ACHN (cell line): ENCODE results near the gene TNFRSF6B.
"Not testable (repeated sequence)": the region's sequence is repeated elsewhere in the genome, so short reads cannot be mapped to it uniquely, and the experiment has no call there.

Experiments used
- DNase-seq: peaks from one replicate; pipeline ENCODE4 v3.0.0-alpha.2; 2015
- in situ Hi-C: cut with HindIII; loops from 2 replicates; pipeline ENCODE4 v1.10.0; 2017; ENCODE audit warnings: low sequenced_read_pairs, low pct_ligation_motif_present, low pct_unique_long_range_greater_than_20kb

TNFRSF6B gene

DNA sequence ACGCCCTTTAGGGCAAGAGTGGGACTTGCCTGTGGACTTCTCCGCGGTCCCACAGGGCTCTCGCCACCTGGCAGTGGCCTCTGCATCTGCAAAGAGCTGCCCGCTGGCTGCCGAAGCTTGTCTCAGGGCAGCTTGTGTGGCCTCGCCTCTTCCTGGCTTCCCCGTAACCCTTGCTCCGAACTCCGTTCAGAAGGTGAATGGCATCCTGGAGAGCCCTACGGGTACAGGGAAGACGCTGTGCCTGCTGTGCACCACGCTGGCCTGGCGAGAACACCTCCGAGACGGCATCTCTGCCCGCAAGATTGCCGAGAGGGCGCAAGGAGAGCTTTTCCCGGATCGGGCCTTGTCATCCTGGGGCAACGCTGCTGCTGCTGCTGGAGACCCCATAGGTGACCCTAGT, 35.3 kb upstream of the TNFRSF6B start:
- in situ Hi-C loops = no loop called here
- no peak for DNase-seq

DNA sequence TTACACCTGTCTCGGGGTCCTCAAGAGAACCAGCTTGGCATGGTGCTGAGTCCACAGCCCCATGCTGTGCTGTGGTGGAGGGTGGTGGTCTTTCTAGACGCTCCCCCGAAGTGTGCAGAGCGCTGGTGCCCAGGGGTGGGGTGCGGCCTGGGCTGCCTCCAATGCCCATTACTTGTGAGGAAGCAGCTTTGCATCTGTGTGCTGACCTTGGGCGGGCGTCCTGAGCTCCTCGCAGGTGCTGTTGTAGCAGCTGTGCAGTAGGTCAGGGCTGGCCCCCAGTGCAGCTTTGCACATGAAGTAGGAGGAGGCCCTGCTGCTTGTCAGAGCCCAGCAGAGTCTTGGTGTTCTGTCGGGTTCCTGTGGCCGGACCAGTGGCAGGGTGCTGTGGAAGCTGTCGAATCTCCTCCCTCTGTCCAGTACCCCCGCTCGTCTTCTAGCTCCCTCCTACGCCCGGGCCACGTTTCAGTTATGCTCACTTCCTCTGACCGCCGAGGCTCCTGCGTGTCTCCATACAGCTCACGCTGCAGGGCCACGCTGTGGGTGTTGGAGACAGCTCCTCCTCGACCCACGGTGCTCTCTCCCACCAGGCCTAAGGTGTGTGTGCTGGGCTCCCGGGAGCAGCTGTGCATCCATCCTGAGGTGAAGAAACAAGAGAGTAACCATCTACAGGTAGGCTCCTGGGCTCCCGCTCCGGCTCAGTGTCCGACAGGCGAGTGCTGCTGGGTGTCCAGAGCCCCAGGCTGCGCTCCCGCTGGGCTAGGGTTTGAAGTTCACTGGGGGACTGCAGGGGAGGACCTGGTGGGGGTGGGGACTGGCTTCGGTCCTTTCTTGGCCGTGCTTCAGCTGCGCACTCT, 34.3 kb upstream of the TNFRSF6B start:
- no peak for DNase-seq
- in situ Hi-C loops = no loop called here

DNA sequence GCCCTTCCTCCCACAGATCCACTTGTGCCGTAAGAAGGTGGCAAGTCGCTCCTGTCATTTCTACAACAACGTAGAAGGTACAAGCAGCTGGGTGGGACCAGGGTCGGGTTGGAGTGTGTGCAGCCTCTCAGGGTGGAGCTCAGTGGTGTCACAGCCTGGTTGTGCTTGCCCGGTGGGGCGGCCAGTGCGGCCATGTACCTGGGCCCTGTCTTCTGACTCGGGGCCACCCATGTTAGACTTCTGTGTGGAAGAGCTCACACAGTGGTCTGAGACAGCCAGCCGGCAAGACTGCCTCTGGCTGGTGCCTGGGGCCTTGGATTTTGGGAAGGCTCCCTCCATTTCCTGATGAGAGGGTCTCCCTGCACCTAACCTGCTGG, 33.7 kb upstream of the TNFRSF6B start:
- no peak for DNase-seq
- in situ Hi-C loops = no loop called here

DNA sequence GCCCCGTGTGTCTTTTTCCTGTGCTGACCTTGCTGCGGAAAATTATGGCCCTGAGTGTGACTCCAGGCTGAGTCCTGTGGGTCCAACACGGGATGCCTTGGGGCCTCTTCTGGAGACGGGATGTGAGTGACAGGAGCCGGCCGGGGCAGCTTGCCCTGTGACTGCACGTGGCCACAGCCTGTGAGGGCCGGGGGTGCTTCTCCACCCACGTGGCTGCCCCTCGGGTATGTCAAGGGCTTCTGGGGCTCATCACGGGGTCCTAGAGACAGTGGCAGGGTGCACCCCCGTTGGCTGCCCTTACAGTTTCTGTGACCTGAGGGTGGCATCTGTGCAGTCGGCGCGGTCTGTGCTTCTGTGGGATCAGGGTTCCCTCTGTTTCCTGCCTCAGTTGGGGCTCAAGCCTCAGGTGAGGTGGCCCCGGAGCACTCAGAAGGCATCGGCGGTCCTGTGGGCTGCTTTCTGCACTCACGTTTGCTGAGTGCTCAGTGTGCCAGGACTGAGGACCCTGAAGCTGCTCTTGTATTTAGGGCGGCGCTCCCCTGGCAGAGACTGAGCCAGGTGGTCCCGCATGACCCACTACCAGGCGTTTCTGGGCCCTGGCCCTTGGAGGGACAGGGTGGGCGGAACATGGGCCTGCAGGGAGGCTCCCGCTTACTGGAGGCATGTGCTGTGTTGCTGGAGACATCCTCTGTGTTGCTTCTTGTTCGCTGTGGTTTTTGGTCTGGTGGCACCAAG, 33.0 kb upstream of the TNFRSF6B start:
- in situ Hi-C loops = no loop called here
- DNase-seq = no peak

DNA sequence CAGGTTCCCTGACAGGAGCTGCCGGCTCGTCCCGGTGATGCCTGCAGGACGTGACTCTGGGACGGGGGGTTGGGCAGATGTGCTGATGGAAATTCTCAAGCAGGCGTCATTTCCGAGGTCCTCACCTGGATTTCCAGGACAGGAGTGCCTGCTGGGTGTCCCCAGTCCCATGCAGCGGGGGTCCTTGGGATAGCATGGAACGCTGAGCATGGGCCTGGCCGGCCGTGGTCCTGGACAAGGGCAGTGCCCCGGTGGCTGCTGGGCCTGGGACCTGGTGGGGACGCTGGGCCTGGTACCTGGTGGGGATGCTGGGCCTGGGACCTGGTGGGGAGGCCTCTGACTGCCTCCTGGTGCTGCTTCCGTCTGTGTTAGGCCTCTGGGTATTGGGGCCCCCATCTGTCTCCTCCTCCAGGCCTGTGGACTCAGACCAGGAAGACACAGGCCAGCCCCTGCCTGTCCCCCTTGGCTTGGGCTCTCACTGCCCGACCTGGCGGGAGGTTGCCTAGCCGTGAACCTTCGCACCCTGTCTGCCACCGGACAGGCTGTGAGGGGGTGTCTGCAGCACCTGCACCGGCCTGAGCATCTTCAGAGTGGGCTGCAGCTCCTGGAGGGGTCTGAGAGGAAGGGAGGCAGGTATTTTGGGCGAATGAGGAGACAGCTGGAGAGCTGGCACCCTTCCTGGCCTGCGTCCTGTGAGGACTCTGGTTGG, 32.2 kb upstream of the TNFRSF6B start:
- no peak for DNase-seq
- in situ Hi-C loops = no loop called here

DNA sequence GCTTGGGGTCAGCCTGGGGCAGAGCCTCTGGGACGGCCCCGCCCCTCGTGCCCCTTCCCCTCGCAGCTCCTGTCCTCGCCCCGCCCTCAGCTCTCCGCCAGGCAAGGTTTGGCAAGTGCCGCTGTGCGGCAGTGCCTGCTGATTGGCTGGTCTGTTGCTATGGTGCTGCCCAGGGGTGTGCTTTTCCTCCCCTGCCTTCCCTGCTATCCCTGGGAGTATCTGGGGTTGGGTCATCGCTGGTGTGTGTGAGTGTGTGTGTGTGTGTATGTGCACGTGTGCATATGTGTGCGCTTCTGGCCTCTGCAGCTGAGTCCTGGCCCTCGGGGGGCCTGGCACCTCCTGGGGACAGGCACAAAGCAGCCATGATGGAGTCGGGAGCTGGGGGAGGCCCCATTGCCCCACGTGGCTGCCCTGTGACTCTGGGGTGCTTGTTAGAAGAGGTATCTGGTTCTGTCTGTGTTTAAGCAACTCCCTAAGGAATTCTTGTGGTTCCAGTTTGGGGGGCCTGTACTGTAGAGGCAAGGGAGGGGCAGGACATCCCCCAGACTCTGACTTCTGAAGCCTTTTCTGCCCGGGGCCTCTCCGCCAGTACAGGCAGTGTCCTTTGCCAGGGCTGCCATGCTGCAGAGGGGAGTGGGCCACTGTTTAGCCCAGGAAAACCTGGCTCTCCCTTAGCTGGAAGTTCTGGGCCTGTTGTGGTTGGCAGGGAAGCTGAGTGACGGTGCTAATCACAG, 31.4 kb upstream of the TNFRSF6B start:
- DNase-seq = no peak
- in situ Hi-C loops = no loop called here

DNA sequence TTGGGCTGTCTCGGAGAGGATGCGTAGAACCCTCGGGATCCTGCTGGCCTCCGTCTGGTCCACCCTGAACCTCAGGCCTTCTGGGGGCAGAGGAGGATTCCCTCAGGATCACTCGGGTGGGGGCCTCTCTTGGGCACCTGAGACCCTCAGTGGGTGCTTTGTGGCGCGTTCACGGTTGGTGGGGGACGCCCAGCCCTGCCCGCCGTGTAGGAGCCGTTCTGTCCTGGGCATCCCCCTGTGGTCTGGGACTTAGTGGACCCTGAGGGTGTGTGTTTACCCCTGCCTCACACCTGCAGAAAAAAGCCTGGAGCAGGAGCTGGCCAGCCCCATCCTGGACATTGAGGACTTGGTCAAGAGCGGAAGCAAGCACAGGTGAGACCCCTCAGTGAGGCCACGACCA, 30.7 kb upstream of the TNFRSF6B start:
- in situ Hi-C loops = no loop called here
- no peak for DNase-seq

DNA sequence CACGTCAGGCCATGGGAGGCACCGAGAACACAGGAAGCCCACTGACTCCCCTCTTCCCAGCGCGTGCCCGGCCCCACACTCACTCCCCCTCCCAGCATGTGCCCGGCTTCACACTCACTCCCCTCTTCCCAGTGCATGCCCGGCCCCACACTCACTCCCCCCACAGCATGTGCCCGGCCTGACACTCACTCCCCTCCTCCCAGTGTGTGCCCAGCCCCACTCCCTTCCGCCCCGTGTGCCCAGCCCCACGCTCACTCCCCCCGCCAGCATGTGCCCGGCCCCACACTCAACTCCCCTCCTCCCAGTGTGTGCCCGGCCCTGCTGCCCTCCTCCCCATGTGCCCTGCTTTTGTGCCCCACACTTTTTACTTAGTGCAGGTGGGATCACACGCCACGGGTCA, 28.6 kb upstream of the TNFRSF6B start:
- no peak for DNase-seq
- in situ Hi-C loops = no loop called here

DNA sequence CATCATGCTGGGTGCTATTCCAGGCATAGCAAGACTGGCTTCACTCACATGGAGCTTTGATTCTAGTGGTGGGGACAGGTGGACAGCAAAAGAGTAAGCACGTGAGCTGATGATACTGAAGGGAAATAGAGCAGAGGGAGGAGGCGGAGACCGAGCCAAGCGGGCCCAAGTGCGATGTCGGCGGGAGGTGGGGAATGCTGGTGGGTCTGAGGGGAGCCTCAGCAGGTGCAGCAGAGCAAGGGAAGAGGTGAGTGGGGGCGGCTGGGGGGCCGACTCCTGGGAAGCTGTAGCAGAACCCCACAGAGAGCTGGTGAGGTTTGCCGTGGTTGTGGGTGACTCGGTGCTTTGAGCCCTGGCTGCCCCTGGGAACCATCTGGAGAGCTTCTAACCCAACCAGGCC, 28.1 kb upstream of the TNFRSF6B start:
- in situ Hi-C loops = no loop called here
- DNase-seq = no peak

DNA sequence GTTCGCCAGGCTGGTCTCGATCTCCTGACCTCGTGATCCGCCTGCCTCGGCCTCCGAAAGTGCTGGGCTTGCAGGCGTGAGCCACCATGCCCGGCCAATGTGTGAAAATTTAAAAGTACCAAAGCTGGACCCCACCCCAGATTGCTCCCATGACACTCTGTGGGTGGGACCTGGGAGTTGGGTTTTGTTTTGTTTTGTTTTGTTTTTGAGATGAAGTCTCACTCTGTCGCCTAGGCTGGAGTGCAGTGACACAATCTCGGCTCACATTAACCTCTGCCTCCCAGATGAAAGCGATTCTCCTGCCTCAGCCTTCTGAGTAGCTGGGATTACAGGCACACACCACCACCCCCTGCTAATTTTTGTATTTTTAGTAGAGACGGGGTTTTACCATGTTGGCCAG, 24.8 kb upstream of the TNFRSF6B start:
- in situ Hi-C loops, DNase-seq: not testable (repeated sequence)

DNA sequence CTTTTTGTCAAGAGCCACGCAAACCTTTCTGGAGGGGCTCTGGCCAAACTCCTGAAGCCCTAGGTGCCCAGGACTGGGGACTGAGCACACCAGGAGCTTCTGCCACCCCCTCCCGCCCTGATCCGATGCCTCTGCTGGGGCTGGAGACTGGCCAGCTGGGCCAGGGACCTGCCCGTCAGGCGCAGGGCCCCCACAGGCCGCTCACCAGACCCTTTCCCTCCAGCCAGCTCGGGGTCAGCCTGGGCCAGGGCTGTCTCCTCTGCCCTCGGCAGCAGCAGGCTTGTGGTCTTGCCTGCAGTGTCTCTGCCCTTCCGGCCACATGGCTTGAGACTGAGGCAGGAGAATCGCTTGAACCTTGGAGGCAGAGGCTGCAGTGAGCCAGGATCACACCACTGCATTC, 23.8 kb upstream of the TNFRSF6B start:
- in situ Hi-C loops = no loop called here

DNA sequence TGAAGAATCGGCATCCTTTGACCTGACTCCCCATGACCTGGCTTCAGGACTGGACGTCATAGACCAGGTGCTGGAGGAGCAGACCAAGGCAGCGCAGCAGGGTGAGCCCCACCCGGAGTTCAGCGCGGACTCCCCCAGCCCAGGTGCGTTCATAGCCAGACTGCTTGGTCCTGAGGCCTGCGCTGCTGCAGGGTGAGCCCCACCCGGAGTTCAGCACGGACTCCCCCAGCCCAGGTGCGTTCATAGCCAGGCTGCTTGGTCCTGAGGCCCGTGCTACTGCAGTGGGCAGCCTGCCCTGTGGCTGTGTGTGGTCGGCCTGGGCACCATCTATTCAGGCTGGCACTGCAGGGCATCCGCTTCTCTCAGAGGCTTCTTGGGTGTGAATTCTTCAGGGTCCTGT, 22.5 kb upstream of the TNFRSF6B start:
- in situ Hi-C loops = no loop called here
- no peak for DNase-seq

More for the DNA sequence above, 23.8 kb upstream of the TNFRSF6B start:
- DNase-seq = no peak

DNA sequence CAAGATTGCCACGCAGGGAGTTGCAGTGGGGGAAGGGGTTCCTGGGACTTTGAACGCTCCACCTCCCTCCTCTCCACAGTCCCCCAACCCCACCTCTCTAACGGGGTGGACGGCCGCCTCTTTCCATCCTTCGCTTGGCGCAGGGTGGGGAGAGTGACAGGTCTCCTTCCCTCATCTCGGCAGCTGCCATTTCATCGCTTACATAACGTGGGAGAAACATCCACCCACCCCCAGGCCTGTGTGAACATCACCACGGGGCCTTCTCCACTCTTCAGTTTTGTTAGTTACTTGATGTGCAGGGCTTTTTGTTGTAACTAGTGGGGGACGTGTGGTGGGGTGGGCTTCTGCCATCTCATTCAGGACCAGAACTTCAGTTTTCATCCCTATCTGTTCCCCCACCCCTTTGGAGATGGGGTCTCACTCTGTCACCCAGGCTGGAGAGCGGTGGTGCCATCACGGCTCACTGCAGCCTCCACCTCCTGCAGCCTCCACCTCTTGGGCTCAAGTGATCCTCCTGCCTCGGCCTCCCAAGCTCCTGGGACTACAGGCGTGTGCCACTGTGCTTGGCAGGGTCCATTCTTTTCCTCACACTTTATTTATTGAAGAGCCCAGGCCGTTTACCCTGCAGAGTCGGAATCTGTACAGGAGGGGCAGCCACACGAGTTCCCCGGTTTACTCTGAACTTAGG, 20.6 kb upstream of the TNFRSF6B start:
- no peak for DNase-seq
- in situ Hi-C loops = no loop called here

DNA sequence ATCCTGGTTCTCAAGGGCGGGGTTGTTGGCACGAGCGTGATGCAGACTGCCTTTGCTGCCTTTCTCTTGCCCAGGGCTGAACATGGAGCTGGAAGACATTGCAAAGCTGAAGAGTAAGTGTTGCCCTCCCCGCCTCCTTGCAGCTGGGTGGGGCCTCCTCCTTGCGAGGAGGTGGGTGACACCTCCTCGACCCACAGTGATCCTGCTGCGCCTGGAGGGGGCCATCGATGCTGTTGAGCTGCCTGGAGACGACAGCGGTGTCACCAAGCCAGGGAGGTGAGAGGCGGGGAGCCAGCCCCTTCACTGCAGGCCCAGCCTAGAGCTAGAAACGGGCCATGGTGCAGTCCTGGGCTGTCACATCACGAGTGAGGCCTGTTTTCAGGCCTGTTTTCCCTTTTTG, 18.4 kb upstream of the TNFRSF6B start:
- DNase-seq = no peak
- in situ Hi-C loops = no loop called here

DNA sequence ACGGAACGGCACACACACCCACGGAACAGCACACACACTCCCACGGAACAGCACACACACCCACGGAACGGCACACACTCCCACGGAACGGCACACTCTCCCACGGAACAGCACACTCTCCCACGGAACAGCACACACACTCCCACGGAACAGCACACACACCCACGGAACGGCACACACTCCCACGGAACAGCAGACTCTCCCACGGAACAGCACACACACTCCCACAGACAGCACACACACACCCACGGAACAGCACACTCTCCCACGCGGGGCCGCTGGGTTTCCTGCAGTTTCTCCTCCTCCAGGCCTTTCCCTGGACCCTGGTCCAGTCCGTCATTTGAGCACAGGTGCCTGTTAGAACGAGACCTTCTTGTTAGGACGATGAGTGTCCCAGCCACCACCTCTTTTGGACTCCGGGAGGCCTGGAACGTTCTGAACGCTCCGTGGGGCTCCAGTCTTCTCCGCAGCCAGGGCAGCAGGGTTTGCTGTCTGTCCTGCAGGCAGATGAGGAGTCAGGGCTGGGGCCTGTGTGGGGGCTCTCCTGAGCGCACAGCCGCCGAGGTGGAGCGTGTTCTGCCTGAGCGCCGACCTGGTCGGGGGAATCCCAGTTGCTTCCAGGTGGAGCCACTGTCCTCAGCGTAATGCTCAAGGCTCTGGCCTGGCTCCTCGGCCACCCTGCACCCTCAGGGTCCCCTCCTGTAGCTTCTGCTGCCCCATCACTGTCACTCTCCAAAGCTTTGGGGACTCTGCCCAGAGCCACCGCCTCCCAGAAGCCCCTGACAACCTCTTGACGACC, 17.6 kb upstream of the TNFRSF6B start:
- no peak for DNase-seq
- in situ Hi-C loops = no loop called here

DNA sequence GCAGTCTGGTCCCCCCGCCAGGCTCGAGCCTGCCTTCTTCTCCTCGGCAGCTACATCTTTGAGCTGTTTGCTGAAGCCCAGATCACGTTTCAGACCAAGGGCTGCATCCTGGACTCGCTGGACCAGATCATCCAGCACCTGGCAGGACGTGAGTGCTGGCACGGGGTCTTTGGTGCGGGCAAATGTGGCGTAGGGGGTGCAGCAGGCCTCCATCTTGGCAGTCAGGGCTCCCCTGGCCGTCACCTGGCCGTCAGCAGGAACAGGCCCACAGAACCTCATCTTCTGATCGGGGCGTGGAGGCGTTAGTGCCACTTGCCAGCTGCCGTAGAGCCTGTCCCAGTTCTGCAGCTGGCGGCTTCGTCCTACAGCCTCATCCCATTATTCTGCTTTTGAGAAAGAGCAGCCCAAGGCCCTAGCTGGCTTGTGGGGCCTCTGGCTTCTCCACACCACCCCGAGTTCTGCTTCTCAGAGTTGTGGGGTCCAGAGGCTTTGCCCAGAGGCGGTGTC, 16.6 kb upstream of the TNFRSF6B start:
- in situ Hi-C loops = no loop called here
- no peak for DNase-seq

DNA sequence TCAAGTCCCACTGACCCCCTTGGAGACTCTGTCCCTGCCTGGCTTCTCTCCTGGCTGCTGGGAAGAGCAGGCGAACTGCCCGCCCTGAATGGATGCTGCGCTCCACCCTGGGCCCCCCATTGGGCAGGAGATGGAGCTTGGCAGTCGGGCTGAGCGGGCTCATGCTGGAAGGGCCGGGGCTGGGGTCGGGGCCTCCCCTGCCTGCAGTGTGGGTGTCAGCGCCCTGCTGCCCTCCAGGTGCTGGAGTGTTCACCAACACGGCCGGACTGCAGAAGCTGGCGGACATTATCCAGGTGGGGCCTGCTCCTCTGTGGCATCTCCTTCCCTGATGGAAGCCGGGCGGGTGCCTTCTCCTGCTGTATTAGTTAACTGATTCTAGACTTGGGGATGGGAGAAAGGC, 16.0 kb upstream of the TNFRSF6B start:
- in situ Hi-C loops = no loop called here
- no peak for DNase-seq
